Measurements from ENCODE around the gene TMEM151A. TPM values are rescaled to one million over a fixed set of nuclear protein-coding genes. Genes with fewer than 3 reads are reported as not detected.
A peak's percentile ranks its signal among the peaks of the same experiment; 100 is the strongest.

TMEM151A gene
- total RNA-seq, 2 experiments from 2014 or later, result not detected

DNA sequence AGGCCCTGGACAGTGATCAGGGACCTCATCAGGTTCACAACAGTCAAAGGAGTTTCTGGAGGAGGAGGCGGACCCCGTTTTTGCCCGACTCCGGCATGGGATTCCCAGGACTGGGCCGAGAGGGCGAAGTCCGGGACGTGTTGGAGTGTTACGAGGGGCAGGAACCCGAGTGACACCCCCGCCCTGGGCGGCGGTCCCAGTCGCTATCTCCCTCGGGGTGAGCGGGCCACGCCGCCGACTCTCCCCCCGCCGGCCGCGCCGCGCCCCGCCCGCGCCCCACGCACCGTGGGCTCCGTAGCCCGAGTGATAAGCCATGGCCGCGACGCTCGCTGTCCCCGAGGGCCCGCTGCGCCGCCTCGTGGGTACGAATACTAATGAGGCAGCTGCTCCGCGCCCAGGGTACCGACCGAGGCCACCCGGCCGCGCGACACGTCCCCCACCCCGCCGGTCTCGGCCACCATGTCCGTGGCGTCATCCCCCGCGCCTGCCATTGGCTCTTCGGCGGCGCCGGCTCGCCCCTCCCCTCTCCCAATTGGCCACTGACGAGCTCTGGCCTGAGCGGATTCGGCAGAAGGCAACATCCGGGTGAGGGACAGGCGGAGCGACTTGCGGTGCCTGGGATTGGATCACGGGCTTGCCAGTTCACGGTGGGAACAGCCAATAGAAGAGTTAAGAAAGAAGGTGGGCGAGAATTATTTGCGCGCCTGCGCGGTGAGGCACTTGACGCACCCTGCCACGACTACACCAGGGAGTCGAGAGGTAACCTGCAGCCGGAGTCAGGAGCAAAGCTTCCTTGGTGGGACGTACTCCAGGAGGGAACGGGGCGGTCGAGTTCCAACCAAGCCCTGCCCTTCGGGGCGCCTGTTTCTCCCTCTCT lies 2.8 kb upstream of the TMEM151A start, which contains the start of gene YIF1A:
TSS of gene YIF1A (minus strand) at position 473 of the 877 bp plus-strand sequence. CDS start at position 315, 158 bp downstream.
- peak within 1 kb of the TSS; percentile 89 for H3K4me3 Mint-ChIP-seq
- peaks cover 25% of the 10 kb centered on the region for H3K27me3 Mint-ChIP-seq
- peaks cover 38% of the 10 kb centered on the region for H3K4me1 Mint-ChIP-seq
- peak; percentile 99 for DNase-seq
- ChIA-PET CTCF (interaction anchor here (0.7 to 2.4 kb wide), 12 partner anchors 9 to 150 kb away, joined by 3 to 16 read pairs (median 4); partner anchors contain the start of genes CD248, MRPL11 and RIN1), POLR2A (interaction anchor here (0.6 to 1.4 kb wide), 5 partner anchors 16 to 167 kb away, joined by 3 to 5 read pairs (median 4); no protein-coding TSS in a partner anchor)
- H3K9me3 Mint-ChIP-seq, result no peaks in the 10 kb centered on the region
- H3K36me3 Mint-ChIP-seq (ENCODE audit: low read depth), result no peaks in the 10 kb centered on the region
- peak within 1 kb of the TSS; percentile 89 for H3K27ac Mint-ChIP-seq

DNA sequence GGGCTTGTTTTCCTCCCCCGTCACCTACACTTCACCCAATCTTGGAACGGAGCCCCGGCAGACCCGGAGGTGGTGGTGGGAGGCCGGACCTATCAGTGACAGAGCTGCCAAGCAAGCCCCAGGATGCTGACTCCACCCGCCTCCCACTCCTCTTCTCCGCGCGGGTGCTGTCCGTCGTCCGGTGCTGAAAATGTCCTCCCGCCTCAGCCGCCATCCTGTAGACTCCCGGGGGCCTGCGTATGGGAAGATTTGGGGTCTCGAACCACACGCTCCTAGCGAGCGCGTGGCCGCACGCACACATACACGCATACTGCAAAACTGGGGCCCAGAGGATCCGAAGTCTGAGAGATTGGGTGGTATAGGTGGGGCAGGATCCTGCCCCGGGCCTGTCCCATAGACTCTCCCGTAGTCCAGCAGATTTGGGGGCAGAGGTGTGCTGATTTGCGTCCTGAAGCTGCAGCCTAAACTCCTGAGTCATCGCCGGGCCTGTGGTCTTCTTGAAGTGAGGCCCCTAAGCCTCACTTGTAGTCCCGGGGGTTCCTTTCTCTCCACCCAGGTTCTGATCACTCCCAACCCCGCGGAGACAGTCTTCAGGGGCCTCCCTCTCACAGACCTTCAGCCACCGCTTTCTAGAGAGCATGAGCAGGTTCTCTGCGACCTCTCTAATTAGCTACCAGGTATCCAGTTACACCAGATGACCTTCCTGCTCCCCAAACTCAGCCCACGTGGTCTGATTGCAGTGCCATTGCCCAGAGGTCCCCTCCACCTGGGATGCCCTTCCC lies 2.0 kb upstream of the TMEM151A start:
- DNase-seq, result peak; percentile 85
- Mint-ChIP-seq H3K27ac (peak overlapping the region; percentile 89), H3K4me1 (peaks cover 38% of the 10 kb centered on the region), H3K4me3 (peak overlapping the region; percentile 89), H3K36me3 (ENCODE audit: low read depth) (no peaks in the 10 kb centered on the region), H3K27me3 (peaks cover 25% of the 10 kb centered on the region), H3K9me3 (no peaks in the 10 kb centered on the region)
- ChIA-PET POLR2A (interaction anchor here (0.6 to 1.4 kb wide), 3 partner anchors 17 to 99 kb away, joined by 3 to 5 read pairs (median 5); no protein-coding TSS in a partner anchor), CTCF (interaction anchor here (0.7 to 2.4 kb wide), 12 partner anchors 7 to 149 kb away, joined by 3 to 16 read pairs (median 4); partner anchors contain the start of genes CD248, MRPL11 and RIN1)

DNA sequence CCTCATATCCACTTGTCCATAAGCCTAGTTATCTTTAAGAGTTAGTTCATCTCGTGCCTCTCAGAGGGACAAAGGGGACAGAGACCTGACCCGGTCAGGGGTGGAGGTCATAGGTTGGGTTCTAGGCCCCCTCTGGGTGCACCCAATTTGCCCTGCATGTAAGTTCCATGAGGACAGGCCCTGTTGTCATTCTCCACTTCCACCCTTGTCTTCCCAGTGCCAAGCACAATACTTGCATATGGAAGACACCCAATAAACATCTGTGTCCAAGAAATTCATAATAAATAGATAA lies 1.4 kb upstream of the TMEM151A start:
- H3K36me3 Mint-ChIP-seq (ENCODE audit: low read depth), result no peaks in the 10 kb centered on the region
- ChIA-PET POLR2A (no interaction called here), CTCF (interaction anchor here (1.9 kb wide), 1 partner anchor 8 kb away, joined by 11 read pairs; no protein-coding TSS in a partner anchor)
- peak overlapping the region; percentile 89 for H3K4me3 Mint-ChIP-seq
- no peaks in the 10 kb centered on the region for H3K9me3 Mint-ChIP-seq
- DNase-seq, result no peak
- peaks cover 38% of the 10 kb centered on the region for H3K4me1 Mint-ChIP-seq
- peak overlapping the region; percentile 7 for H3K27ac Mint-ChIP-seq
- H3K27me3 Mint-ChIP-seq, result peaks cover 25% of the 10 kb centered on the region

DNA sequence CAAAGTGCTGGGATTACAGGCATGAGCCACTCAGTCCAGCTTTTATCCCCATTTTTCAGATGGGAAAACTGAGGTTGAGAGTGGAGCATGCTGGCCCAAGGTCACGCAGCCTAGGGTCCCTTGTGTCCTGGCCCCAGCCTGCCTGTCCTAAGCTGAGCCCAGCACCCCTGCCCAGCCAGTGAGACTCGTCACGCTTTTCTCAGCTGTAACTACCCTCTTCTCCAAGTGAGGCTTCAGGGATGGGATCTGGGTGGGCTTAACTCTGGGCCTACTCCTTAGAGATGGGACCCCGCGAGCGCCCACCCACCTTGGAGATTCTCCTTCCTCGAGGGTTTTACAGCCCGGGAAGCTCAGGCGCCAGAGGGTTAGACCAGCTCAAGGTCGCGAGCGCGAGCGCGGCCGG lies 390 bp upstream of the TMEM151A start:
- H3K4me3 Mint-ChIP-seq, result peak overlapping the region; percentile 89

DNA sequence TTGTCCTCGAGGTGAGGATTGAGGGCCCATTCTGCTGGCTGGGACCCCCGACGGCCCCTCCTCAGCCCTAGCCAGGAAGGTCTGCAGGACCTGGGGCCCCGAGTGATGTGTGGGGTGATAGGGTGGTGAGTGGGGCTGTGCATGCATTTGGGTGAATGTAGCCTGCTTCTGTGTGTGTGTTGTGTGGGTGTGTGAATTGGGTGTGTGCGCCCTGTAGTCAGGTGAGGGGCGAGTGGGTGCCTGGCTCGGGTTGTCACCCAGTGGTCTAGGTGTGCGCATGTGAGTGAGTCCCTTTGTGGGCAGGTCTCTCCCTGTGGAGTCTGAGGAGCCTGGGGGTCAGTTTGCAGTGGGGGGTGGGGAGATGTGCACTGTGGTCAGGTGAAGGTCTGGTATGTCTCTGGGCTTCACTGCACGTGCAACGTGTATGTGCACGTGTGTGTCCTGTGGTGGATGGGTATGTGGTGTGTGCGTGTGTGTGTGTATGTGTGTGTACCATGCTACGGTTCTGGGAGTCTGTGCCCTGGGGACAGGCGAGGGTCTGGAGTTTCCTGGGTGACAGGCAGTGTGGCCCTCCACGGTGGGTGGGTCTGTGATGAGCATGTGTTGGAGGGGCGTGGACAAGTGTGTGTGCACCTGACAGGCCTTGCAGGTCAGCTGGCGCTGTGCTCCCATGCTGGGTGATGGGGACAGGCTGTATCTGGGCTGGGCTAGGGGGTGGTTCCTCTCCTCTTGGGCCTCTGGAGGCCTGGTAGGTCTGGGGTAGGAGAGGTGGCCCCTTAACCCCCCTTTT lies 1.0 kb downstream of the TMEM151A start:
- Mint-ChIP-seq H3K36me3 (ENCODE audit: low read depth) (no peaks in the 10 kb centered on the region), H3K9me3 (no peaks in the 10 kb centered on the region), H3K4me1 (peaks cover 32% of the 10 kb centered on the region), H3K27ac (no peak overlapping the region), H3K27me3 (peaks cover 25% of the 10 kb centered on the region), H3K4me3 (peak overlapping the region; percentile 41)
- POLR2A ChIA-PET, result no interaction called here
- no peak for DNase-seq
- CTCF ChIA-PET, result no interaction called here

More for the DNA sequence above, 390 bp upstream of the TMEM151A start:
- no peak for DNase-seq
- CTCF ChIA-PET, result interaction anchor here (1.2 to 1.9 kb wide), 2 partner anchors 9 to 118 kb away, joined by 3 to 11 read pairs; no protein-coding TSS in a partner anchor
- Mint-ChIP-seq H3K4me1 (peaks cover 38% of the 10 kb centered on the region), H3K27ac (no peak overlapping the region), H3K9me3 (no peaks in the 10 kb centered on the region), H3K36me3 (ENCODE audit: low read depth) (no peaks in the 10 kb centered on the region), H3K27me3 (peaks cover 25% of the 10 kb centered on the region)
- POLR2A ChIA-PET, result no interaction called here

DNA sequence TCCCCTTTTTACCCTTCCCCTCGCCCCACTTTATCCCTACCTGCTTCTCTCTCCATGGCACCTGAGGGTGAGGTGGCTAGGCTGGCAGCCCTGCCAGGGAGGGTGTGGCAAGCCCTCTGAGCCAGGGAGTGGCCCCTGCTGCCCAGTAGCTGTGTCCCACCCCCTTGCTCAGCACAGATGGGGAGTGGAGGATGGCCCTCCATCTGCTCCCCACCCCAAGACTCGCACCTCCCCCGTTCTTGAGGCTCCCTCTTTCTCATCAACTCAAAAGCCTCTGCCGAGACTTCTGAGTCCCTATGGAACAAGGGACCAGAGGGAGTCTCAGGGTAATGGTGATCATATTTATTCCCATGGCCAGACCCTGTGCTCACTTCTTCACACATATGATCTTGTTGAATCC lies 1.7 kb downstream of the TMEM151A start:
- no peak for DNase-seq
- Mint-ChIP-seq H3K27ac (no peak overlapping the region), H3K4me3 (no peak overlapping the region), H3K36me3 (ENCODE audit: low read depth) (no peaks in the 10 kb centered on the region), H3K4me1 (peaks cover 27% of the 10 kb centered on the region), H3K9me3 (no peaks in the 10 kb centered on the region), H3K27me3 (peaks cover 25% of the 10 kb centered on the region)
- CTCF ChIA-PET, result interaction anchor here (0.7 kb wide), 1 partner anchor 10 kb away, joined by 5 read pairs; no protein-coding TSS in a partner anchor
- POLR2A ChIA-PET, result no interaction called here

DNA sequence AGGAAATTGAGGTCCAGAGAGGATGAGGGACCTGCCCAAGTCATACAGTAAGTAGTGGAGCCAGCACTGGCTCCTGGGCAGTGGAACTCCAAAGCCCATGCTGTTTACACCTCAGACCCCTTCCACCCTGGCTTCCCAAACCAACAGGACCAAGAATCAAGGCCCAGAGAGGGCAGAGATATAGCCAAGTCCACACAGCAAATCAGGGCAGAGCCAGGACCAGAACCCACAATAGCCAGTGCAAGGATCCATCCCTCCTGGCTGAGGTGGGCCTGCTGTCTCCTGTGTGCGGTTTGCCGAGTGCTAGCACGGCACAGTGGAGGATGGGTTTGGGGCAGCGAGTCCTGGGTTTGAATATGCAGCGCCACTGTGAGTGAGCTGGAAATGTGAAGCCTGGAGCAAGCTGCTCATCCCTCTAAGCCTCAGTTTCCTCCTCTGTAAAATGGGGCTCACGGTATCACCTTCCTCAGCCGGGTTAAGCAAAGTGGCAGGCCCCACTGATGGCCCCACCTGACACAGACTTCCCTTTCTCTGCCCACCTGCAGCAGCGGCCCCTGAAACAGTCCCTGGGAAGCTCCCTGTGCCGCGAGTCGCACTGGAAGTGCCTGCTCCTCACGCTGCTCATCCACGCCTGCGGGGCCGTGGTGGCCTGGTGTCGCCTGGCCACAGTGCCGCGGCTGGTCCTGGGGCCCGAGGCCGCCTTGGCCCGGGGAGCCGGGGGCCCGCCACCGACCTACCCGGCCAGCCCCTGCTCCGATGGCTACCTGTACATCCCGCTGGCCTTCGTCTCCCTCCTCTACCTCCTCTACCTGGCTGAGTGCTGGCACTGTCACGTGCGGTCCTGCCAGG lies 2.3 kb downstream of the TMEM151A start:
- no peak overlapping the region for H3K27ac Mint-ChIP-seq
- CTCF ChIA-PET, result interaction anchor here (0.7 to 1.1 kb wide), 2 partner anchors 10 to 72 kb away, joined by 3 to 5 read pairs; no protein-coding TSS in a partner anchor
- no peaks in the 10 kb centered on the region for H3K9me3 Mint-ChIP-seq
- H3K4me1 Mint-ChIP-seq, result peaks cover 25% of the 10 kb centered on the region
- H3K27me3 Mint-ChIP-seq, result peaks cover 25% of the 10 kb centered on the region
- POLR2A ChIA-PET, result no interaction called here
- no peaks in the 10 kb centered on the region for H3K36me3 Mint-ChIP-seq (ENCODE audit: low read depth)
- DNase-seq, result no peak
- no peak overlapping the region for H3K4me3 Mint-ChIP-seq

DNA sequence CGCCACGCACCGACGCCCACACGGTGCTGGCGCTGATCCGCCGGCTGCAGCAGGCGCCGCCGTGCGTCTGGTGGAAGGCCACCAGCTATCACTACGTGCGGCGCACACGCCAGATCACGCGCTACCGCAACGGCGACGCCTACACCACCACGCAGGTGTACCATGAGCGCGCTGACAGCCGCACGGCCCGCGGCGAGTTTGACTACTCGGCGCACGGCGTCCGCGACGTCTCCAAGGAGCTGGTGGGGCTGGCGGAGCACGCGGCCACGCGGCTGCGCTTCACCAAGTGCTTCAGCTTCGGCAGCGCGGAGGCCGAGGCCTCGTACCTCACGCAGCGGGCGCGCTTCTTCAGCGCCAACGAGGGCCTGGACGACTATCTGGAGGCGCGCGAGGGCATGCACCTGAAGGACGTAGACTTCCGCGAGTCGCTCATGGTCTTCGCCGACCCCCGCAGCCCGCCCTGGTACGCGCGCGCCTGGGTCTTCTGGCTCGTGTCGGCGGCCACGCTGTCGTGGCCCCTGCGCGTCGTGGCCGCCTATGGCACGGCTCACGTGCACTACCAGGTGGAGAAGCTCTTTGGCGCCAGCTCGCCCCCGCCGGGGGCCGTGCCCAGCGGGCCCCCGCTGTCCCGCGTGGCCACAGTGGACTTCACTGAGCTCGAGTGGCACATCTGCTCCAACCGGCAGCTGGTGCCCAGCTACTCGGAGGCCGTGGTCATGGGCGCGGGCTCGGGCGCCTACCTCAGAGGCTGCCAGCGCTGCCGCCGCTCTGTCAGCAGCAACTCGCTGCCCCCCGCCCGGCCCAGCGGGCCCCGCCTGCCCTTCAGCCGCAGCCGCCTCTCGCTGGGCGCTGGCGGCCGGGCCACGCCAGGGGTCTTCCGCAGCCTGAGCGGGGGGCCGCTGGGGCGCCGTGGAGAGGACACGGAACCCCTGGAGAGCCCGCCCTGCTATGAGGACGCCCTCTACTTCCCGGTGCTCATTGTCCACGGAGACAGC lies 3.2 kb downstream of the TMEM151A start:
- ChIA-PET CTCF (interaction anchor here (1.1 to 1.5 kb wide), 3 partner anchors 12 to 73 kb away, joined by 3 read pairs; no protein-coding TSS in a partner anchor), POLR2A (no interaction called here)

DNA sequence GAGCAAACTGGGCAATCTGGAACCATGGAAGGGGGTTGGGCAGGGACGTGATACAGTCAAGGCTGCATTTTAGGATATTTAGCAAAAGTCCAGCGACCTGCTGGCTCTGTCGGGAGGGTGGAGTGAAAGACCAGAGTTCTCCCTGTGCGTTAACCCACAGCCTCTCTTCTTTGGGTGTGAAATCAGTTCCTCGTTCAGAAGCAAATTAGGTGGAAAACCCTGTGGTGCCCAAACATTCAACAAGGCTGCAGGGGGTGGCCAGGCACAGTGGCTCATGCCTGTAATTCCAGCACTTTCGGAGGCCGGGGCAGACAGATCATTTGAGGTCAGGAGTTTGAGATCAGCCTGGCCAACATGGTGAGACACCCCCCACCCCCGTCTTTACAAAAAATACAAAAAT lies 5.9 kb downstream of the TMEM151A start:
- Mint-ChIP-seq H3K4me1 (peaks cover 4% of the 10 kb centered on the region), H3K27me3 (peaks cover 8% of the 10 kb centered on the region), H3K27ac (no peak overlapping the region), H3K4me3 (no peak overlapping the region), H3K36me3 (ENCODE audit: low read depth) (no peaks in the 10 kb centered on the region), H3K9me3 (no peaks in the 10 kb centered on the region)
- POLR2A ChIA-PET, result no interaction called here
- no peak for DNase-seq
- CTCF ChIA-PET, result interaction anchor here (0.6 to 2.0 kb wide), 5 partner anchors 9 to 248 kb away, joined by 3 to 9 read pairs (median 4); partner anchors contain the start of genes YIF1A and ZDHHC24

More for the DNA sequence above, 3.2 kb downstream of the TMEM151A start:
- Mint-ChIP-seq H3K27me3 (peaks cover 25% of the 10 kb centered on the region), H3K4me3 (no peak overlapping the region), H3K4me1 (peaks cover 16% of the 10 kb centered on the region), H3K9me3 (no peaks in the 10 kb centered on the region), H3K27ac (no peak overlapping the region), H3K36me3 (ENCODE audit: low read depth) (no peaks in the 10 kb centered on the region)
- no peak for DNase-seq

DNA sequence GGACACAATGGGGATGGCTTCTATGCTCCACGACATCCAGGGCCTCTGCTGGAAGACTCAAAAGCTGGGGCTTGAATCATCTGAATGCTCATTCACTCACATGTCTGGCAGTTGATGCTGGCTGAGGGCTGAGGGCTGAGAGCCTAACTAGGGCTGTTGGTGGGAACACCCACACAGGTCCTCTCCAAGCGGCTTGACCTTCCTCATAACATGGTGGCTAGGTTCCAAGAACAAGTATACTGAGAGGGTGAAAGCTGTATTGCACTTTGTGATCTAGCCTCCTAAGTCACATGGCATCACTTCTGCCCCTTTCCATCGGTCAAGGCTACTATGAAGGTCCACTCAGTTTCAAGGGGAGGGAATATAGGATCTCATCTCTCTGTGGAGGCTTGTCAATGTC lies 7.5 kb downstream of the TMEM151A start:
- CTCF ChIA-PET, result interaction anchor here (0.5 to 2.0 kb wide), 2 partner anchors 13 to 523 kb away, joined by 5 to 9 read pairs; no protein-coding TSS in a partner anchor
- Mint-ChIP-seq H3K4me1 (no peaks in the 10 kb centered on the region), H3K36me3 (ENCODE audit: low read depth) (no peaks in the 10 kb centered on the region), H3K4me3 (no peak overlapping the region), H3K9me3 (no peaks in the 10 kb centered on the region), H3K27me3 (no peaks in the 10 kb centered on the region), H3K27ac (no peak overlapping the region)
- POLR2A ChIA-PET, result interaction anchor here (0.6 kb wide), 1 partner anchor 121 kb away, joined by 3 read pairs; no protein-coding TSS in a partner anchor
- DNase-seq, result no peak

Measured in activated CD4-positive, alpha-beta T cell treated with anti-CD3 and anti-CD28 coated beads, Interleukin-2, amount 10 ng/mL, durations not matched to agents 7 days and 5 days (primary cell).